Trophoblast cell (in vitro differentiated cells and primary cell): ENCODE measurements around the gene RABL2B.
"Not testable (repeated sequence)": the region's sequence is repeated elsewhere in the genome, so short reads cannot be mapped to it uniquely, and the experiment has no call there.

Experiments used
- DNase-seq, 2 donors: peaks; one replicate each; pipeline ENCODE4 v3.0.0-alpha.2; 2016
- H2AFZ ChIP-seq: 2 replicates; pipeline ENCODE4 v1.6.1; 2013; ENCODE audit warnings: low read length, moderate library complexity, mild to moderate bottlenecking; ENCODE audit not compliant: insufficient read depth, poor library complexity
- H2AK5ac ChIP-seq: 2 replicates; pipeline ENCODE4 v1.6.1; 2013; ENCODE audit warnings: mild to moderate bottlenecking, low read length
- H2BK120ac ChIP-seq: 2 replicates; pipeline ENCODE4 v1.6.1; 2013; ENCODE audit warnings: low read length, mild to moderate bottlenecking, moderate library complexity; ENCODE audit not compliant: insufficient read depth, poor library complexity
- H2BK12ac ChIP-seq: 2 replicates; pipeline ENCODE4 v1.6.1; 2013; ENCODE audit warnings: mild to moderate bottlenecking, low read length, moderate library complexity
- H2BK5ac ChIP-seq: 2 replicates; pipeline ENCODE4 v1.6.1; 2013; ENCODE audit warnings: low read length, low read depth, moderate library complexity, mild to moderate bottlenecking; ENCODE audit not compliant: poor library complexity
- H3K14ac ChIP-seq: 2 replicates; pipeline ENCODE4 v1.6.1; 2013; ENCODE audit warnings: mild to moderate bottlenecking, low read length
- H3K18ac ChIP-seq: 2 replicates; pipeline ENCODE4 v1.6.1; 2013; ENCODE audit warnings: mild to moderate bottlenecking, low read length
- H3K23ac ChIP-seq: 2 replicates; pipeline ENCODE4 v1.6.1; 2013; ENCODE audit warnings: low read length
- H3K27ac ChIP-seq: 2 replicates; pipeline ENCODE4 v1.5.1; 2013; ENCODE audit warnings: low read depth, mild to moderate bottlenecking, inconsistent platforms, low read length, moderate library complexity
- H3K27me3 ChIP-seq: 2 replicates; pipeline ENCODE4 v1.6.1; 2013; ENCODE audit warnings: inconsistent platforms, mild to moderate bottlenecking, low read length, moderate library complexity; ENCODE audit not compliant: insufficient read depth
- H3K36me3 ChIP-seq, 2 experiments: 1 replicate in 1 of 2; 2 replicates in 1 of 2; pipeline ENCODE4 v1.6.1; 2013; ENCODE audit warnings: low read length in 2 of 2, mild to moderate bottlenecking in 2 of 2, moderate library complexity in 1 of 2; ENCODE audit not compliant: insufficient read depth in 2 of 2, control insufficient read depth in 1 of 2
- H3K4ac ChIP-seq: 2 replicates; pipeline ENCODE4 v1.6.1; 2013; ENCODE audit warnings: low read depth, mild to moderate bottlenecking, low read length, moderate library complexity
- H3K4me1 ChIP-seq, 2 experiments: 1 replicate in 1 of 2; 2 replicates in 1 of 2; pipeline ENCODE4 v1.6.1; 2013; ENCODE audit warnings: low read length in 2 of 2, mild to moderate bottlenecking in 2 of 2, moderate library complexity in 1 of 2; ENCODE audit not compliant: insufficient read depth in 2 of 2, control insufficient read depth in 1 of 2
- H3K4me2 ChIP-seq: 2 replicates; pipeline ENCODE4 v1.6.1; 2013; ENCODE audit warnings: inconsistent platforms, mild to moderate bottlenecking, low read length, moderate library complexity
- H3K4me3 ChIP-seq: 2 replicates; pipeline ENCODE4 v1.5.1; 2013; ENCODE audit warnings: mild to moderate bottlenecking, low read depth, low read length, inconsistent platforms
- H3K79me1 ChIP-seq: one replicate; pipeline ENCODE4 v1.6.1; 2013; ENCODE audit warnings: low read length
- H3K79me2 ChIP-seq: 2 replicates; pipeline ENCODE4 v1.6.1; 2013; ENCODE audit warnings: low read length, mild to moderate bottlenecking; ENCODE audit not compliant: control insufficient read depth, insufficient read depth, poor library complexity
- H3K9ac ChIP-seq: 2 replicates; pipeline ENCODE4 v1.6.1; 2013; ENCODE audit warnings: mild to moderate bottlenecking, low read length
- H3K9me3 ChIP-seq: 2 replicates; pipeline ENCODE4 v1.6.1; 2013; ENCODE audit warnings: low read depth, mild to moderate bottlenecking, control low read depth, inconsistent platforms, low read length; ENCODE audit not compliant: insufficient read depth
- H4K12ac ChIP-seq: 2 replicates; pipeline ENCODE4 v1.6.1; 2013; ENCODE audit warnings: low read depth, mild to moderate bottlenecking, low read length, moderate library complexity
- H4K8ac ChIP-seq: 2 replicates; pipeline ENCODE4 v1.6.1; 2013; ENCODE audit warnings: low read depth, mild to moderate bottlenecking, low read length, moderate library complexity
- H4K91ac ChIP-seq: one replicate; pipeline ENCODE4 v1.6.1; 2013; ENCODE audit warnings: low read depth, mild to moderate bottlenecking, low read length, moderate library complexity
- WGBS: extraction: QIAGEN DNeasy Blood & Tissue Kit; methylation state at CpG from one replicate; pipeline ENCODE4 v1.1.7; 2013; ENCODE audit warnings: missing lambda C conversion rate; ENCODE audit not compliant: insufficient read length, insufficient coverage; ENCODE audit errors: extremely low coverage; 5-methylcytosine and 5-hydroxymethylcytosine counted together

RABL2B gene

GRCh38 chr22:50747521-50747920, 35.9 kb downstream of the RABL2B start:
- H3K9ac ChIP-seq, H2BK12ac ChIP-seq, H3K4ac ChIP-seq, H3K14ac ChIP-seq, H4K12ac ChIP-seq, H3K79me2 ChIP-seq, H3K27ac ChIP-seq, H4K8ac ChIP-seq, H3K36me3 ChIP-seq, H2BK120ac ChIP-seq, H3K9me3 ChIP-seq, H3K4me2 ChIP-seq, H3K27me3 ChIP-seq, H3K23ac ChIP-seq, H3K4me1 ChIP-seq, H2AFZ ChIP-seq, H2BK5ac ChIP-seq, H4K91ac ChIP-seq, DNase-seq, H3K79me1 ChIP-seq, H3K4me3 ChIP-seq, H2AK5ac ChIP-seq, H3K18ac ChIP-seq: not testable (repeated sequence)
- WGBS: no CpG with 5 or more reads among the region's 1 CpG

GRCh38 chr22:50744424-50744823, 39.0 kb downstream of the RABL2B start:
- not testable (repeated sequence) for H2BK12ac ChIP-seq, H2BK120ac ChIP-seq, H3K14ac ChIP-seq, H3K4me1 ChIP-seq, H3K4me3 ChIP-seq, H3K36me3 ChIP-seq, H3K4me2 ChIP-seq, H3K79me2 ChIP-seq, H4K12ac ChIP-seq, H4K91ac ChIP-seq, DNase-seq, H2AK5ac ChIP-seq, H2AFZ ChIP-seq, H4K8ac ChIP-seq, H3K79me1 ChIP-seq, H3K9me3 ChIP-seq, H3K9ac ChIP-seq, H3K27me3 ChIP-seq, H2BK5ac ChIP-seq, H3K27ac ChIP-seq, H3K18ac ChIP-seq, H3K4ac ChIP-seq, H3K23ac ChIP-seq
- WGBS: no CpG with 5 or more reads among the region's 12 CpGs

GRCh38 chr22:50740714-50741113, 42.7 kb downstream of the RABL2B start:
- H4K12ac ChIP-seq, H2BK5ac ChIP-seq, H3K9ac ChIP-seq, H3K4me2 ChIP-seq, H2AK5ac ChIP-seq, H3K79me1 ChIP-seq, H3K14ac ChIP-seq, H3K18ac ChIP-seq, H3K27ac ChIP-seq, H3K4me1 ChIP-seq, H3K9me3 ChIP-seq, H3K4me3 ChIP-seq, H2AFZ ChIP-seq, DNase-seq, H3K36me3 ChIP-seq, H3K79me2 ChIP-seq, H3K27me3 ChIP-seq, H3K4ac ChIP-seq, H2BK12ac ChIP-seq, H4K91ac ChIP-seq, H4K8ac ChIP-seq, H2BK120ac ChIP-seq, H3K23ac ChIP-seq: not testable (repeated sequence)
- WGBS: no CpG with 5 or more reads among the region's 5 CpGs

- Histone ChIP-seq H3K4me2 (no peak overlapping the region), H2BK12ac (no peak overlapping the region), H3K4me1 (no peaks in the 10 kb centered on the region), H3K9me3 (no peaks in the 10 kb centered on the region), H3K27ac (no peak overlapping the region), H3K23ac (no peak overlapping the region), H3K4me3 (no peak overlapping the region), H4K12ac (no peak overlapping the region), H3K36me3 (no peaks in the 10 kb centered on the region), H2BK120ac (no peak overlapping the region), H3K9ac (no peak overlapping the region), H3K4ac (no peak overlapping the region), H4K91ac (no peak overlapping the region), H3K79me2 (no peaks in the 10 kb centered on the region), H2AFZ (no peak overlapping the region), H4K8ac (no peak overlapping the region), H2AK5ac (no peak overlapping the region), H3K14ac (no peak overlapping the region), H3K79me1 (no peaks in the 10 kb centered on the region), H3K18ac (no peak overlapping the region), H3K27me3 (no peaks in the 10 kb centered on the region), H2BK5ac (no peak overlapping the region)
- WGBS: no CpG with 5 or more reads among the region's 12 CpGs
- no peak for DNase-seq
Observed at GRCh38 chr22:50739894-50740293, 43.5 kb downstream of the RABL2B start.
